Panc1 (cell line): Measurements from ENCODE around the gene SERTAD2.

Experiments used
- POLR2AphosphoS5 ChIP-seq: IDR thresholded peaks from 2 replicates; pipeline ENCODE4 v1.6.1; 2012; ENCODE audit warnings: mild to moderate bottlenecking, low read depth, low read length, moderate library complexity
- TF ChIP-seq, protein P1 (sequence below): fragments of 450-650 bp; IDR thresholded peaks from 2 replicates; pipeline ENCODE4 v1.5.1; 2017; ENCODE audit warnings: mild to moderate bottlenecking

DNA sequence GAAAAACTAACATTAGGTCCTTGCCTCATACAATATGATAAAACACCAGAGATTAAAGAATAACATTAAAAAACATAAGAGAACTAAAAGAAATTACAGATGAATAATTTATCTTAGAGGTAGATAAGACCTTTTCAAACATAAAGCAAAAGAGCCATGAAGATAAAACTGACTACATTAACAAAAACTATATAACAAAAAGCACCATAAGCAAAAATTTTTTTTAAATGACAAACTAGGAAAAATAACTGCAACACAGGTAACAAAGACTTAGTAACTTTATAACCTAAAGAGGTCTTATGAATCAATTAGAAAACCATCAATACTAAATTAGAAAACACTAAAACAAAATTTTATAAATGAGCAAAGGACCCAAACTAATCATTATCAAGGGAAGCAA is 16.3 kb upstream of the SERTAD2 start:
- TF ChIP-seq, protein P1, sequence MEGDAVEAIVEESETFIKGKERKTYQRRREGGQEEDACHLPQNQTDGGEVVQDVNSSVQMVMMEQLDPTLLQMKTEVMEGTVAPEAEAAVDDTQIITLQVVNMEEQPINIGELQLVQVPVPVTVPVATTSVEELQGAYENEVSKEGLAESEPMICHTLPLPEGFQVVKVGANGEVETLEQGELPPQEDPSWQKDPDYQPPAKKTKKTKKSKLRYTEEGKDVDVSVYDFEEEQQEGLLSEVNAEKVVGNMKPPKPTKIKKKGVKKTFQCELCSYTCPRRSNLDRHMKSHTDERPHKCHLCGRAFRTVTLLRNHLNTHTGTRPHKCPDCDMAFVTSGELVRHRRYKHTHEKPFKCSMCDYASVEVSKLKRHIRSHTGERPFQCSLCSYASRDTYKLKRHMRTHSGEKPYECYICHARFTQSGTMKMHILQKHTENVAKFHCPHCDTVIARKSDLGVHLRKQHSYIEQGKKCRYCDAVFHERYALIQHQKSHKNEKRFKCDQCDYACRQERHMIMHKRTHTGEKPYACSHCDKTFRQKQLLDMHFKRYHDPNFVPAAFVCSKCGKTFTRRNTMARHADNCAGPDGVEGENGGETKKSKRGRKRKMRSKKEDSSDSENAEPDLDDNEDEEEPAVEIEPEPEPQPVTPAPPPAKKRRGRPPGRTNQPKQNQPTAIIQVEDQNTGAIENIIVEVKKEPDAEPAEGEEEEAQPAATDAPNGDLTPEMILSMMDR, result no peak
- TF ChIP-seq POLR2AphosphoS5, result no peak
